ENCODE results near the gene APOL2.

- TF ChIP-seq CTCF (IDR thresholded peaks at IDR 0.05), result no peak
- TF ChIP-seq EP300 (IDR thresholded peaks at IDR 0.05), result no peak
Measured at GRCh38 chr22:36236388-36237319, 2.7 kb downstream of the APOL2 start.

Measured in suprapubic skin (tissue), 3 donors.